ENCODE data around the gene UPK2. TPM values are rescaled to one million over a fixed set of nuclear protein-coding genes. Genes with fewer than 3 reads are reported as not detected.

UPK2 gene
- total and polyA plus RNA-seq, 2 of the 13 experiments (the other 11 are each of a cell fraction or from before 2014, with no cell fraction given), result not detected

DNA sequence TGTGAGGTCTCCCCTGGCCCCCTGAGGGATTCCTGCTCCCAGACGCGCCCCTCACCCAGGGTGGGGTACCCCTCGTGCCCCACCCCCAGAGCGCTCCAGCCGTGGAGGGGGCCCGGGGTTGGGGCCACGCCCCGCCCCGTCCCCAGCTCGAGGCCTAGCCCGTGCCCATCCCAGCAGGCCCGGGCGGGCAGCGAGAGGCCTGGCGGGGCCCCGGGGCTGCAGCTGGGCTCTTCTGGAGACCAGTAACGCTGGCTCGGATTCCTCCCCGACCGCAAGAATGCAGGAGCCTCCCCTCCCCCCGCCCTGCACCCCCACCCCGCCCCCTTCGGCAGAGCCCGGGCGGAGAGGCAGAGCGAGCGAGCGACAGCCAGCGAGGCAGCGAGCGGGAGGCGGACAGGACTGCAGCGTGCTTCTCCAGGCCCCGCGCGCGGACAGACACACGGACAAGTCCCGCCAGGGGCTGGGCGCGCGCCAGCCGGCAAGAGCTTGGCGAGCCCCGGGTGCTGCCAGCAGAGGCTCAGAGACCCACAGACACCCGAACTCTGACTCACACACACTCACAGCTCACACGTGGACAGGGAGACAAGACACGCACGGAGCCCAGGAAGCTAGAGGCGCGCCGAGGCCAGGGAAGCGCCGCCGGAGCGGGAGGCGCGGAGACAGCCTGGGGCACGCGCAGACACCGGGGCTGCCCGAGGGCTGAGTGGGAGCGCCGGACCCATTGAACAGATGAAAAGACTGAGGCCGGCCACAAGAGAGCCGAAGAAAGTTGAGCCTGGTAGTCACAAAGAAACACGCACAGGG lies 45.6 kb upstream of the UPK2 start (continued):
- no peak for TF ChIP-seq ZHX2 (IDR thresholded peaks at IDR 0.05; ENCODE audit: low read depth)
- TF ChIP-seq ZHX2 (CRISPR knock-in tag; IDR thresholded peaks at IDR 0.05; ENCODE audit: borderline replicate concordance), result no peak
- TF ChIP-seq MYNN (CRISPR knock-in tag; IDR thresholded peaks at IDR 0.05; ENCODE audit: low read depth), result no peak; the same call in none of the 2 replicates
- no peak for TF ChIP-seq RNF2 (conservative IDR thresholded peaks at IDR 0.05; ENCODE audit: low read depth)
- no peak for TF ChIP-seq FLYWCH1 (CRISPR knock-in tag; IDR thresholded peaks at IDR 0.05)
- no peak for TF ChIP-seq ZNF326 (CRISPR knock-in tag; IDR thresholded peaks at IDR 0.05; ENCODE audit: borderline replicate concordance)
- TF ChIP-seq ZEB1 (IDR thresholded peaks at IDR 0.05; ENCODE audit: insufficient replicate concordance, low read depth), result no peak
- no peak for TF ChIP-seq ATF1 (CRISPR knock-in tag; IDR thresholded peaks at IDR 0.05)
- no peak for TF ChIP-seq ZNF749 (CRISPR knock-in tag; IDR thresholded peaks at IDR 0.05; ENCODE audit: borderline replicate concordance)
- TF ChIP-seq SUZ12 (IDR thresholded peaks at IDR 0.05; ENCODE audit: low read depth, low read length), result no peak
- TF ChIP-seq, protein P1, sequence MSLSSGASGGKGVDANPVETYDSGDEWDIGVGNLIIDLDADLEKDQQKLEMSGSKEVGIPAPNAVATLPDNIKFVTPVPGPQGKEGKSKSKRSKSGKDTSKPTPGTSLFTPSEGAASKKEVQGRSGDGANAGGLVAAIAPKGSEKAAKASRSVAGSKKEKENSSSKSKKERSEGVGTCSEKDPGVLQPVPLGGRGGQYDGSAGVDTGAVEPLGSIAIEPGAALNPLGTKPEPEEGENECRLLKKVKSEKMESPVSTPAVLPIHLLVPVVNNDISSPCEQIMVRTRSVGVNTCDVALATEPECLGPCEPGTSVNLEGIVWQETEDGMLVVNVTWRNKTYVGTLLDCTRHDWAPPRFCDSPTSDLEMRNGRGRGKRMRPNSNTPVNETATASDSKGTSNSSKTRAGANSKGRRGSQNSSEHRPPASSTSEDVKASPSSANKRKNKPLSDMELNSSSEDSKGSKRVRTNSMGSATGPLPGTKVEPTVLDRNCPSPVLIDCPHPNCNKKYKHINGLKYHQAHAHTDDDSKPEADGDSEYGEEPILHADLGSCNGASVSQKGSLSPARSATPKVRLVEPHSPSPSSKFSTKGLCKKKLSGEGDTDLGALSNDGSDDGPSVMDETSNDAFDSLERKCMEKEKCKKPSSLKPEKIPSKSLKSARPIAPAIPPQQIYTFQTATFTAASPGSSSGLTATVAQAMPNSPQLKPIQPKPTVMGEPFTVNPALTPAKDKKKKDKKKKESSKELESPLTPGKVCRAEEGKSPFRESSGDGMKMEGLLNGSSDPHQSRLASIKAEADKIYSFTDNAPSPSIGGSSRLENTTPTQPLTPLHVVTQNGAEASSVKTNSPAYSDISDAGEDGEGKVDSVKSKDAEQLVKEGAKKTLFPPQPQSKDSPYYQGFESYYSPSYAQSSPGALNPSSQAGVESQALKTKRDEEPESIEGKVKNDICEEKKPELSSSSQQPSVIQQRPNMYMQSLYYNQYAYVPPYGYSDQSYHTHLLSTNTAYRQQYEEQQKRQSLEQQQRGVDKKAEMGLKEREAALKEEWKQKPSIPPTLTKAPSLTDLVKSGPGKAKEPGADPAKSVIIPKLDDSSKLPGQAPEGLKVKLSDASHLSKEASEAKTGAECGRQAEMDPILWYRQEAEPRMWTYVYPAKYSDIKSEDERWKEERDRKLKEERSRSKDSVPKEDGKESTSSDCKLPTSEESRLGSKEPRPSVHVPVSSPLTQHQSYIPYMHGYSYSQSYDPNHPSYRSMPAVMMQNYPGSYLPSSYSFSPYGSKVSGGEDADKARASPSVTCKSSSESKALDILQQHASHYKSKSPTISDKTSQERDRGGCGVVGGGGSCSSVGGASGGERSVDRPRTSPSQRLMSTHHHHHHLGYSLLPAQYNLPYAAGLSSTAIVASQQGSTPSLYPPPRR (CRISPR knock-in tag; IDR thresholded peaks at IDR 0.05; ENCODE audit: borderline replicate concordance), result no peak
- TF ChIP-seq ZBED4 (CRISPR knock-in tag; IDR thresholded peaks at IDR 0.05; ENCODE audit: borderline replicate concordance), result no peak

Data from HepG2 (cell line).